HEK293 (cell line): ENCODE data around the gene RECK.

Experiments
- KLF1 ChIP-seq: fragments of 450-650 bp; formaldehyde crosslinking; IDR thresholded peaks from 2 replicates; pipeline ENCODE4 v1.5.1; 2016; ENCODE audit warnings: missing biosample characterization, missing genetic modification characterization
- TCF7L2 ChIP-seq: IDR thresholded peaks from 2 replicates; pipeline ENCODE4 v1.6.1; 2011; ENCODE audit warnings: low read depth, mild to moderate bottlenecking, inconsistent platforms, low read length, moderate library complexity, borderline replicate concordance
- YY1 ChIP-seq: fragments of 450-650 bp; formaldehyde crosslinking; IDR thresholded peaks from 2 replicates; pipeline ENCODE4 v1.5.1; 2018; ENCODE audit warnings: missing biosample characterization, missing genetic modification characterization
- ZNF596 ChIP-seq: fragments of 450-650 bp; IDR thresholded peaks from 2 replicates; pipeline ENCODE4 v1.5.0; 2018; ENCODE audit warnings: missing biosample characterization, mild to moderate bottlenecking, missing genetic modification characterization, moderate library complexity
- TF ChIP-seq, protein P1 (sequence below): fragments of 450-650 bp; formaldehyde crosslinking; IDR thresholded peaks from 2 replicates; pipeline ENCODE4 v1.5.1; 2016; ENCODE audit warnings: missing biosample characterization, missing genetic modification characterization
- TF ChIP-seq, protein P2 (sequence below): fragments of 450-650 bp; formaldehyde crosslinking; IDR thresholded peaks from 2 replicates; pipeline ENCODE4 v1.5.1; 2017; ENCODE audit warnings: missing biosample characterization, mild to moderate bottlenecking, missing genetic modification characterization, moderate library complexity
- TF ChIP-seq, protein P3 (sequence below): fragments of 450-650 bp; formaldehyde crosslinking; IDR thresholded peaks from 2 replicates; pipeline ENCODE4 v1.5.1; 2016; ENCODE audit warnings: missing biosample characterization, missing genetic modification characterization
- TF ChIP-seq, protein P4 (sequence below): fragments of 450-650 bp; formaldehyde crosslinking; IDR thresholded peaks from 2 replicates; pipeline ENCODE4 v1.5.1; 2016; ENCODE audit warnings: missing biosample characterization, missing genetic modification characterization

DNA sequence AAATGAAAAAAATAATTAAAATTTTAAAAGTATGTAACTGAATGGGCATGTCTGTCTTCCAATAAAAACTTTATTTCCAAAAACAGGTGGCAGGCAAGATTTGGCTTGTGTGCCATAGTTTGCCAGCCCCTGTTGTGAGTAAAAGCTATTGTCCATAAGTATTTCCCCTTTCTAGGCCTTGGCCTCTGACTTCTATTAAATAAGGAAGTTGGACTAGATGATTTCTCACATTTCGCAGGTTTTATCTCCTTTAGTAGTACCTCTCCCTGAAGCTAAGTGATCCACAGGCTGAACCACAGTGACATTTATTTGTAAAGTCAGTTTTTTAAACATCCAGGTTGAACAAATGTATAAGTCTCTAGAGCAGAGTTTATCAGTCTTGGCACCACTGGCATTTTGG is 41.3 kb downstream of the RECK start:
- TF ChIP-seq, protein P1, sequence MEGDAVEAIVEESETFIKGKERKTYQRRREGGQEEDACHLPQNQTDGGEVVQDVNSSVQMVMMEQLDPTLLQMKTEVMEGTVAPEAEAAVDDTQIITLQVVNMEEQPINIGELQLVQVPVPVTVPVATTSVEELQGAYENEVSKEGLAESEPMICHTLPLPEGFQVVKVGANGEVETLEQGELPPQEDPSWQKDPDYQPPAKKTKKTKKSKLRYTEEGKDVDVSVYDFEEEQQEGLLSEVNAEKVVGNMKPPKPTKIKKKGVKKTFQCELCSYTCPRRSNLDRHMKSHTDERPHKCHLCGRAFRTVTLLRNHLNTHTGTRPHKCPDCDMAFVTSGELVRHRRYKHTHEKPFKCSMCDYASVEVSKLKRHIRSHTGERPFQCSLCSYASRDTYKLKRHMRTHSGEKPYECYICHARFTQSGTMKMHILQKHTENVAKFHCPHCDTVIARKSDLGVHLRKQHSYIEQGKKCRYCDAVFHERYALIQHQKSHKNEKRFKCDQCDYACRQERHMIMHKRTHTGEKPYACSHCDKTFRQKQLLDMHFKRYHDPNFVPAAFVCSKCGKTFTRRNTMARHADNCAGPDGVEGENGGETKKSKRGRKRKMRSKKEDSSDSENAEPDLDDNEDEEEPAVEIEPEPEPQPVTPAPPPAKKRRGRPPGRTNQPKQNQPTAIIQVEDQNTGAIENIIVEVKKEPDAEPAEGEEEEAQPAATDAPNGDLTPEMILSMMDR, result no peak
- TF ChIP-seq TCF7L2, result no peak
- TF ChIP-seq KLF1 (tag by site-specific recombination), result no peak
- TF ChIP-seq ZNF596 (tag by site-specific recombination), result no peak
- TF ChIP-seq, protein P2, sequence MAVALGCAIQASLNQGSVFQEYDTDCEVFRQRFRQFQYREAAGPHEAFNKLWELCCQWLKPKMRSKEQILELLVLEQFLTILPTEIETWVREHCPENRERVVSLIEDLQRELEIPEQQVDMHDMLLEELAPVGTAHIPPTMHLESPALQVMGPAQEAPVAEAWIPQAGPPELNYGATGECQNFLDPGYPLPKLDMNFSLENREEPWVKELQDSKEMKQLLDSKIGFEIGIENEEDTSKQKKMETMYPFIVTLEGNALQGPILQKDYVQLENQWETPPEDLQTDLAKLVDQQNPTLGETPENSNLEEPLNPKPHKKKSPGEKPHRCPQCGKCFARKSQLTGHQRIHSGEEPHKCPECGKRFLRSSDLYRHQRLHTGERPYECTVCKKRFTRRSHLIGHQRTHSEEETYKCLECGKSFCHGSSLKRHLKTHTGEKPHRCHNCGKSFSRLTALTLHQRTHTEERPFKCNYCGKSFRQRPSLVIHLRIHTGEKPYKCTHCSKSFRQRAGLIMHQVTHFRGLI (tag by site-specific recombination), result no peak
- TF ChIP-seq YY1, result no peak
- TF ChIP-seq, protein P3, sequence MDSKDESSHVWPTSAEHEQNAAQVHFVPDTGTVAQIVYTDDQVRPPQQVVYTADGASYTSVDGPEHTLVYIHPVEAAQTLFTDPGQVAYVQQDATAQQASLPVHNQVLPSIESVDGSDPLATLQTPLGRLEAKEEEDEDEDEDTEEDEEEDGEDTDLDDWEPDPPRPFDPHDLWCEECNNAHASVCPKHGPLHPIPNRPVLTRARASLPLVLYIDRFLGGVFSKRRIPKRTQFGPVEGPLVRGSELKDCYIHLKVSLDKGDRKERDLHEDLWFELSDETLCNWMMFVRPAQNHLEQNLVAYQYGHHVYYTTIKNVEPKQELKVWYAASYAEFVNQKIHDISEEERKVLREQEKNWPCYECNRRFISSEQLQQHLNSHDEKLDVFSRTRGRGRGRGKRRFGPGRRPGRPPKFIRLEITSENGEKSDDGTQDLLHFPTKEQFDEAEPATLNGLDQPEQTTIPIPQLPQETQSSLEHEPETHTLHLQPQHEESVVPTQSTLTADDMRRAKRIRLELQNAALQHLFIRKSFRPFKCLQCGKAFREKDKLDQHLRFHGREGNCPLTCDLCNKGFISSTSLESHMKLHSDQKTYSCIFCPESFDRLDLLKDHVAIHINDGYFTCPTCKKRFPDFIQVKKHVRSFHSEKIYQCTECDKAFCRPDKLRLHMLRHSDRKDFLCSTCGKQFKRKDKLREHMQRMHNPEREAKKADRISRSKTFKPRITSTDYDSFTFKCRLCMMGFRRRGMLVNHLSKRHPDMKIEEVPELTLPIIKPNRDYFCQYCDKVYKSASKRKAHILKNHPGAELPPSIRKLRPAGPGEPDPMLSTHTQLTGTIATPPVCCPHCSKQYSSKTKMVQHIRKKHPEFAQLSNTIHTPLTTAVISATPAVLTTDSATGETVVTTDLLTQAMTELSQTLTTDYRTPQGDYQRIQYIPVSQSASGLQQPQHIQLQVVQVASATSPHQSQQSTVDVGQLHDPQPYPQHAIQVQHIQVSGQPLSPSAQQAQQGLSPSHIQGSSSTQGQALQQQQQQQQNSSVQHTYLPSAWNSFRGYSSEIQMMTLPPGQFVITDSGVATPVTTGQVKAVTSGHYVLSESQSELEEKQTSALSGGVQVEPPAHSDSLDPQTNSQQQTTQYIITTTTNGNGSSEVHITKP, result no peak
- TF ChIP-seq, protein P4, sequence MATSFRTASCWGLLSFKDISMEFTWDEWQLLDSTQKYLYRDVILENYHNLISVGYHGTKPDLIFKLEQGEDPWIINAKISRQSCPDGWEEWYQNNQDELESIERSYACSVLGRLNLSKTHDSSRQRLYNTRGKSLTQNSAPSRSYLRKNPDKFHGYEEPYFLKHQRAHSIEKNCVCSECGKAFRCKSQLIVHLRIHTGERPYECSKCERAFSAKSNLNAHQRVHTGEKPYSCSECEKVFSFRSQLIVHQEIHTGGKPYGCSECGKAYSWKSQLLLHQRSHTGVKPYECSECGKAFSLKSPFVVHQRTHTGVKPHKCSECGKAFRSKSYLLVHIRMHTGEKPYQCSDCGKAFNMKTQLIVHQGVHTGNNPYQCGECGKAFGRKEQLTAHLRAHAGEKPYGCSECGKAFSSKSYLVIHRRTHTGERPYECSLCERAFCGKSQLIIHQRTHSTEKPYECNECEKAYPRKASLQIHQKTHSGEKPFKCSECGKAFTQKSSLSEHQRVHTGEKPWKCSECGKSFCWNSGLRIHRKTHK (tag by site-specific recombination), result no peak
